K562 (cell line): ENCODE results near the gene ZNF48. TPM values are rescaled to one million over a fixed set of nuclear protein-coding genes. Genes with fewer than 3 reads are reported as not detected.

Experiments used
- ASH1L ChIP-seq: fragments of 450-650 bp; IDR thresholded peaks from 2 replicates; pipeline ENCODE4 v1.6.1; 2018; ENCODE audit warnings: borderline replicate concordance, mild to moderate bottlenecking, low read depth; ENCODE audit not compliant: partially characterized antibody
- BRD4 ChIP-seq: fragments of 200-600 bp; sonication (generic); IDR thresholded peaks from 2 replicates; pipeline ENCODE4 v1.6.1; 2017; ENCODE audit warnings: inconsistent platforms
- CBX5 ChIP-seq: IDR thresholded peaks from 2 replicates; pipeline ENCODE4 v1.6.1; 2014; ENCODE audit warnings: low read depth, borderline replicate concordance
- CC2D1A ChIP-seq: fragments of 450-650 bp; IDR thresholded peaks from 2 replicates; pipeline ENCODE4 v1.6.1; 2017; ENCODE audit warnings: mild to moderate bottlenecking
- CREB1 ChIP-seq, 2 experiments: sonication (generic) in 1 of 2; formaldehyde crosslinking in 1 of 2; IDR thresholded peaks; 2 replicates each; pipeline versions ENCODE4 v1.6.1 to v1.8.0; 2012 to 2022; ENCODE audit warnings: inconsistent platforms in 1 of 2, mild to moderate bottlenecking in 1 of 2, missing genetic modification reagents in 1 of 2, moderate library complexity in 1 of 2
- E2F4 ChIP-seq: sonication (generic); formaldehyde crosslinking; IDR thresholded peaks from 2 replicates; pipeline ENCODE4 v1.8.0; 2022; ENCODE audit warnings: mild to moderate bottlenecking, low read depth, missing genetic modification reagents
- ELF2 ChIP-seq: fragments of 250-450 bp; sonication (Bioruptor Pico); IDR thresholded peaks from 2 replicates; pipeline ENCODE4 v1.5.0; 2021; ENCODE audit warnings: mild to moderate bottlenecking
- HMGN3 ChIP-seq: IDR thresholded peaks from 2 replicates; pipeline ENCODE4 v1.6.1; 2011; ENCODE audit warnings: borderline replicate concordance, low read depth, mild to moderate bottlenecking, mixed read lengths, low read length; ENCODE audit not compliant: insufficient read length; ENCODE audit errors: extremely low read depth
- HNRNPUL1 ChIP-seq: fragments of 200-400 bp; formaldehyde crosslinking; IDR thresholded peaks from 2 replicates; pipeline ENCODE4 v1.6.1; 2017; ENCODE audit warnings: low read length
- MAFF ChIP-seq: IDR thresholded peaks from 2 replicates; pipeline ENCODE4 v1.6.1; 2012; ENCODE audit warnings: low read length, improper control_type of control experiment
- MBD2 ChIP-seq: sonication (generic); IDR thresholded peaks from 2 replicates; pipeline ENCODE4 v1.6.1; 2016; ENCODE audit warnings: low read depth, borderline replicate concordance
- MECOM ChIP-seq: fragments of 250-450 bp; sonication (Bioruptor Pico); IDR thresholded peaks from 2 replicates; pipeline ENCODE4 v1.8.0; 2022; ENCODE audit warnings: inconsistent platforms
- MEIS2 ChIP-seq: fragments of 450-650 bp; IDR thresholded peaks from 2 replicates; pipeline ENCODE4 v1.6.1; 2014; ENCODE audit warnings: mild to moderate bottlenecking; ENCODE audit not compliant: partially characterized antibody
- NCOA1 ChIP-seq: fragments of 450-650 bp; IDR thresholded peaks from 2 replicates; pipeline ENCODE4 v1.6.1; 2016; ENCODE audit warnings: low read depth
- NFE2L1 ChIP-seq: fragments of 450-650 bp; IDR thresholded peaks from 2 replicates; pipeline ENCODE4 v1.6.1; 2016; ENCODE audit warnings: missing genetic modification characterization, low read depth, mild to moderate bottlenecking, missing compliant biosample characterization, moderate library complexity, borderline replicate concordance
- NR3C1 ChIP-seq: sonication (generic); formaldehyde crosslinking; IDR thresholded peaks from 2 replicates; pipeline ENCODE4 v1.8.1; 2022; ENCODE audit warnings: missing genetic modification reagents
- POLR2AphosphoS2 ChIP-seq: IDR thresholded peaks from 2 replicates; pipeline ENCODE4 v1.6.1; 2012; ENCODE audit warnings: low read length, improper control_type of control experiment
- POLR3G ChIP-seq: IDR thresholded peaks from 2 replicates; pipeline ENCODE4 v1.6.1; 2011; ENCODE audit not compliant: insufficient read length, insufficient replicate concordance; ENCODE audit errors: extremely low read depth
- XRCC3 ChIP-seq: fragments of 450-650 bp; IDR thresholded peaks from 2 replicates; pipeline ENCODE4 v1.6.1; 2017; ENCODE audit warnings: mild to moderate bottlenecking, moderate library complexity
- ZBTB8A ChIP-seq: fragments of 450-650 bp; IDR thresholded peaks from 2 replicates; pipeline ENCODE4 v1.6.1; 2018; ENCODE audit warnings: mild to moderate bottlenecking, moderate library complexity; ENCODE audit not compliant: partially characterized antibody
- ZNF444 ChIP-seq: fragments of 250-450 bp; sonication (Bioruptor Pico); IDR thresholded peaks from 2 replicates; pipeline ENCODE4 v1.4.0; 2020; ENCODE audit warnings: mild to moderate bottlenecking, moderate library complexity
- ZNF561 ChIP-seq: fragments of 450-650 bp; formaldehyde crosslinking; conservative IDR thresholded peaks from 2 replicates; pipeline ENCODE4 v1.4.0; 2020; ENCODE audit warnings: mild to moderate bottlenecking, moderate library complexity
- polyA plus RNA-seq, 8 experiments: library from polyadenylated mRNA; depleted of rRNA in 4 of 8; stranded (reverse) in 5 of 8; unstranded in 3 of 8; fragments of >200 nt; fragmentation: Nextera tagmentation in 2 of 8; fragmentation: Illumina TruSeq in 1 of 8; extraction: Ambion mirVana in 2 of 8; extraction: Trizol in 1 of 8; gene quantifications; 2 replicates each; pipeline versions ENCODE4 v1.2.1 to v1.2.3, GENCODE V29; 2011 to 2014; ENCODE audit warnings: inconsistent platforms in 1 of 8, missing spikeins in 1 of 8
- total RNA-seq, 7 experiments: library from RNA; depleted of rRNA in 6 of 7; stranded (reverse); fragments of >200 nt in 6 of 7; fragmentation: Illumina TruSeq in 2 of 7; extraction: Trizol in 2 of 7; gene quantifications; 2 replicates each; pipeline versions ENCODE4 v1.2.1 to v1.2.3, GENCODE V29; 2011 to 2021; ENCODE audit warnings: low replicate concordance in 1 of 7
- TF ChIP-seq, protein P1 (sequence below): fragments of 200-800 bp; sonication (Bioruptor generic); IDR thresholded peaks from 2 replicates; pipeline ENCODE4 v1.6.1; 2017; ENCODE audit warnings: missing genetic modification characterization, missing compliant biosample characterization
- TF ChIP-seq, protein P2 (sequence below): fragments of 450-650 bp; IDR thresholded peaks from 2 replicates; pipeline ENCODE4 v1.6.1; 2014; ENCODE audit warnings: low read depth, mild to moderate bottlenecking, moderate library complexity, borderline replicate concordance
- TF ChIP-seq, protein P3 (sequence below): fragments of 450-650 bp; formaldehyde crosslinking; IDR thresholded peaks from 2 replicates; pipeline ENCODE4 v1.4.0; 2020; ENCODE audit warnings: mild to moderate bottlenecking, moderate library complexity

Gene ZNF48
- total and polyA plus RNA-seq, 9 of the 15 experiments (the other 6 are each of a cell fraction or from before 2014, with no cell fraction given), result 0.38 to 11.6 (median 4.7) TPM

DNA sequence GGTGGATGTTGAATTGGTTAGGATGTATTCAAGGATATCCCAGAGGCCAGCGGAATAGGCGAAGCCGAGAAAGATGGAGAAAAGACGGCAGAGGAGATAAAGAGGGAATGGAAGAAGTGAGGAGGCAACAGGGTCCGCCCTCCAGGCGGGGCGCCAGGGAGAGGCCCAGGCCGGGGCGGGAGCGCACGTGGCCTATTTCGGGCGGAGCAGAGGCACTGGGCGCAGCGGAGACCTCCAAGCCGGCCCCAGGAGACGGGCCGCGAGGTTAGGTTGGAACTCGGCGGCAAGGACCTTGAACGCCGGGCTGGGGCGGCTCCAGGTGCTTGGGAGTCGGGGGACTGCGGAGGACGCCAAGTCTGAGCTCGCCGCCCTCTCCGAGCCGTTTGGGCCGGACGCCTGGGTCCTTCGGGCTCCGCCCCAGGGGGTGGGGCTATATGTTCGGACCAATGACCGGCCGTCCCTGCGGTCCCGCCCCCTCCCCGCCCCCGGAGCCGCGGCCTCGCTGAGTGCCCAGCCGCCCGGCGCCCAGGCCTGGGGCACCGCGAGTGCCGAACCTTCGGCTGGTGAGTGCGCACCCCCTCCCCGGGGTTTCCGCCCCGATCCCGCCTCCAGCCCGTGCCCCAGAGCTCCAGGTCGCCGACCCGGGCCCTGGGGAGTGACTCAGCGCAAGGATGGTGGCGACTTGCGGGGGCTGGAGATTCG is 12.0 kb downstream of the ZNF48 start, which contains the start of gene ZNF771 (continued):
- TF ChIP-seq CBX5 (no peak), HMGN3 (peak; percentile 86), ZNF444 (CRISPR knock-in tag) (no peak), HNRNPUL1 (no peak), ZNF561 (CRISPR knock-in tag) (no peak), CREB1 (IDR thresholded peaks at IDR 0.05) (no peak), CREB1 (CRISPR knock-in tag; IDR thresholded peaks at IDR 0.05) (no peak), CC2D1A (no peak), NCOA1 (peak; percentile 24; the same call in 1 of the 2 replicates), MAFF (no peak), XRCC3 (no peak), MEIS2 (no peak), ELF2 (CRISPR knock-in tag) (no peak), MECOM (CRISPR knock-in tag) (no peak), NR3C1 (CRISPR knock-in tag) (no peak), BRD4 (no peak), POLR2AphosphoS2 (no peak), MBD2 (peak; percentile 46; the same call in 1 of the 2 replicates), POLR3G (no peak), ASH1L (no peak), E2F4 (peak; percentile 55; the same call in 1 of the 2 replicates), ZBTB8A (no peak), NFE2L1 (tag) (no peak)
- TF ChIP-seq, protein P1, sequence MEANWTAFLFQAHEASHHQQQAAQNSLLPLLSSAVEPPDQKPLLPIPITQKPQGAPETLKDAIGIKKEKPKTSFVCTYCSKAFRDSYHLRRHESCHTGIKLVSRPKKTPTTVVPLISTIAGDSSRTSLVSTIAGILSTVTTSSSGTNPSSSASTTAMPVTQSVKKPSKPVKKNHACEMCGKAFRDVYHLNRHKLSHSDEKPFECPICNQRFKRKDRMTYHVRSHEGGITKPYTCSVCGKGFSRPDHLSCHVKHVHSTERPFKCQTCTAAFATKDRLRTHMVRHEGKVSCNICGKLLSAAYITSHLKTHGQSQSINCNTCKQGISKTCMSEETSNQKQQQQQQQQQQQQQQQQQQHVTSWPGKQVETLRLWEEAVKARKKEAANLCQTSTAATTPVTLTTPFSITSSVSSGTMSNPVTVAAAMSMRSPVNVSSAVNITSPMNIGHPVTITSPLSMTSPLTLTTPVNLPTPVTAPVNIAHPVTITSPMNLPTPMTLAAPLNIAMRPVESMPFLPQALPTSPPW, result no peak
- TF ChIP-seq, protein P2, sequence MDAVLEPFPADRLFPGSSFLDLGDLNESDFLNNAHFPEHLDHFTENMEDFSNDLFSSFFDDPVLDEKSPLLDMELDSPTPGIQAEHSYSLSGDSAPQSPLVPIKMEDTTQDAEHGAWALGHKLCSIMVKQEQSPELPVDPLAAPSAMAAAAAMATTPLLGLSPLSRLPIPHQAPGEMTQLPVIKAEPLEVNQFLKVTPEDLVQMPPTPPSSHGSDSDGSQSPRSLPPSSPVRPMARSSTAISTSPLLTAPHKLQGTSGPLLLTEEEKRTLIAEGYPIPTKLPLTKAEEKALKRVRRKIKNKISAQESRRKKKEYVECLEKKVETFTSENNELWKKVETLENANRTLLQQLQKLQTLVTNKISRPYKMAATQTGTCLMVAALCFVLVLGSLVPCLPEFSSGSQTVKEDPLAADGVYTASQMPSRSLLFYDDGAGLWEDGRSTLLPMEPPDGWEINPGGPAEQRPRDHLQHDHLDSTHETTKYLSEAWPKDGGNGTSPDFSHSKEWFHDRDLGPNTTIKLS, result no peak
- TF ChIP-seq, protein P3, sequence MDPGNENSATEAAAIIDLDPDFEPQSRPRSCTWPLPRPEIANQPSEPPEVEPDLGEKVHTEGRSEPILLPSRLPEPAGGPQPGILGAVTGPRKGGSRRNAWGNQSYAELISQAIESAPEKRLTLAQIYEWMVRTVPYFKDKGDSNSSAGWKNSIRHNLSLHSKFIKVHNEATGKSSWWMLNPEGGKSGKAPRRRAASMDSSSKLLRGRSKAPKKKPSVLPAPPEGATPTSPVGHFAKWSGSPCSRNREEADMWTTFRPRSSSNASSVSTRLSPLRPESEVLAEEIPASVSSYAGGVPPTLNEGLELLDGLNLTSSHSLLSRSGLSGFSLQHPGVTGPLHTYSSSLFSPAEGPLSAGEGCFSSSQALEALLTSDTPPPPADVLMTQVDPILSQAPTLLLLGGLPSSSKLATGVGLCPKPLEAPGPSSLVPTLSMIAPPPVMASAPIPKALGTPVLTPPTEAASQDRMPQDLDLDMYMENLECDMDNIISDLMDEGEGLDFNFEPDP (CRISPR knock-in tag), result no peak
